Measurements from ENCODE around the gene GSTCD.

DNA sequence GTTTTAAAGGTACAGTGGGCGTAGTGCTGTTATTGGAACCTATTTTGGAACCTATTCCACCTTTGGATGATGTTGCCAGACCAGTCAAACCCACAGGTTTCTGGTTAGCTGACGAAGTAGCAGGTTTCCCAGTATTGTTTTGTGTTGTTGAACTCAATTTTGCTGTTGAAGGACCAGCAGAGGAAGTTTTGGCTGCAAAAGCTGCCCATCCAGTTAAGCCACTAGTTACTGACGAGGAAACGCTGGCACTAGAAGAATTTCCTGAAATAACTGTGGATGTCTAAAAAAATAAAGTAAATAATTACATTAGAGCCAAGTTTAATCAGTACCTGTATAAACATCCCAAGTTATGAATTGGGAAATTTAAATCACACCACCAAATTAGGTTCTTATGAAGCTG is 25.5 kb upstream of the GSTCD start:
- TF ChIP-seq, protein P1, sequence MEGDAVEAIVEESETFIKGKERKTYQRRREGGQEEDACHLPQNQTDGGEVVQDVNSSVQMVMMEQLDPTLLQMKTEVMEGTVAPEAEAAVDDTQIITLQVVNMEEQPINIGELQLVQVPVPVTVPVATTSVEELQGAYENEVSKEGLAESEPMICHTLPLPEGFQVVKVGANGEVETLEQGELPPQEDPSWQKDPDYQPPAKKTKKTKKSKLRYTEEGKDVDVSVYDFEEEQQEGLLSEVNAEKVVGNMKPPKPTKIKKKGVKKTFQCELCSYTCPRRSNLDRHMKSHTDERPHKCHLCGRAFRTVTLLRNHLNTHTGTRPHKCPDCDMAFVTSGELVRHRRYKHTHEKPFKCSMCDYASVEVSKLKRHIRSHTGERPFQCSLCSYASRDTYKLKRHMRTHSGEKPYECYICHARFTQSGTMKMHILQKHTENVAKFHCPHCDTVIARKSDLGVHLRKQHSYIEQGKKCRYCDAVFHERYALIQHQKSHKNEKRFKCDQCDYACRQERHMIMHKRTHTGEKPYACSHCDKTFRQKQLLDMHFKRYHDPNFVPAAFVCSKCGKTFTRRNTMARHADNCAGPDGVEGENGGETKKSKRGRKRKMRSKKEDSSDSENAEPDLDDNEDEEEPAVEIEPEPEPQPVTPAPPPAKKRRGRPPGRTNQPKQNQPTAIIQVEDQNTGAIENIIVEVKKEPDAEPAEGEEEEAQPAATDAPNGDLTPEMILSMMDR (IDR thresholded peaks at IDR 0.05): no peak
- no peak for TF ChIP-seq POLR2A (IDR thresholded peaks at IDR 0.05)
